K562 (cell line): ENCODE results near the gene SPNS2. TPM values are rescaled to one million over a fixed set of nuclear protein-coding genes. Genes with fewer than 3 reads are reported as not detected.

Source experiments
- ATAC-seq: fragments of 200-7000 bp; cut with Tn5 transposase; 3 replicates; pipeline ENCODE4 v1.9.1; 2020; ENCODE audit warnings: moderate library complexity
- BruUV-seq: library from RNA; stranded (reverse); fragments of 400-500 nt; replicated peaks from 2 replicates; lab custom pipeline; 2021; lab: Mats Ljungman, UMichigan
- CTCF ChIA-PET: fragments of 300-600 bp; formaldehyde crosslinking; extraction: SDS; loops from one replicate; lab custom pipeline; 2021; ENCODE audit warnings: low intra/inter-chr PET ratio; lab: Yijun Ruan, JAX
- POLR2A ChIA-PET: fragments of 300-600, 350-650 bp; sonication (Branson Sonifier 250); formaldehyde crosslinking; extraction: SDS; loops from one replicate; lab custom pipeline; 2021; ENCODE audit warnings: antibody characterized with exemption, inconsistent platforms; lab: Yijun Ruan, JAX
- DNase-seq, 4 experiments: peaks; one replicate each; pipeline versions ENCODE4 v3.0.0 to v3.0.0-alpha.2; 2011 to 2018; ENCODE audit warnings: low spot score in 3 of 4, mixed read lengths in 3 of 4; ENCODE audit errors: extremely low read depth in 1 of 4
- FAIRE-seq: peaks from 2 replicates; lab custom pipeline; 2011; peaks lifted over from hg19 to GRCh38; lab: Jason Lieb, UNC
- H2AFZ ChIP-seq: 2 replicates; pipeline ENCODE4 v1.6.0; 2011; ENCODE audit warnings: low read depth, low read length, control low read depth, inconsistent platforms
- H3K27ac ChIP-seq: fragments of 200-600 bp; 3 replicates; pipeline ENCODE4 v1.8.0; 2011; ENCODE audit warnings: low read depth, mild to moderate bottlenecking, control low read depth, inconsistent platforms, low read length, moderate library complexity, mixed read lengths; ENCODE audit errors: extremely low read depth
- H3K27me3 ChIP-seq, 2 experiments: fragments of 300-600 bp in 1 of 2; 2 replicates in 1 of 2; 3 replicates in 1 of 2; pipeline versions ENCODE4 v1.6.0 to v1.8.0; 2011; ENCODE audit warnings: inconsistent platforms in 2 of 2, low read length in 2 of 2, mild to moderate bottlenecking in 1 of 2, mixed read lengths in 1 of 2, moderate library complexity in 1 of 2; ENCODE audit not compliant: control insufficient read depth in 2 of 2, insufficient read depth in 2 of 2
- H3K36me3 ChIP-seq: fragments of 300-600 bp; 3 replicates; pipeline ENCODE4 v1.8.0; 2011; ENCODE audit warnings: mild to moderate bottlenecking, low read length, inconsistent platforms; ENCODE audit not compliant: control insufficient read depth, insufficient read depth
- H3K4me1 ChIP-seq, 2 experiments: fragments of 200-600 bp in 1 of 2; replicated peaks in 1 of 2; 2 replicates in 1 of 2; 3 replicates in 1 of 2; pipeline versions ENCODE4 v1.5.1 to v1.8.0; 2011; ENCODE audit warnings: inconsistent platforms in 2 of 2, low read length in 2 of 2, mild to moderate bottlenecking in 1 of 2, mixed read lengths in 1 of 2, moderate library complexity in 1 of 2; ENCODE audit not compliant: control insufficient read depth in 2 of 2, insufficient read depth in 2 of 2
- H3K4me2 ChIP-seq: 2 replicates; pipeline ENCODE4 v1.6.1; 2011; ENCODE audit warnings: low read length, control low read depth, inconsistent platforms, mixed read lengths; ENCODE audit not compliant: insufficient read depth
- H3K4me3 ChIP-seq: fragments of 200-600 bp; sonication (generic), shearing (Covaris generic); 2 replicates; pipeline ENCODE4 v1.5.1; 2016; ENCODE audit warnings: control low read depth, inconsistent platforms
- H3K79me2 ChIP-seq: fragments of 200-600 bp; 3 replicates; pipeline ENCODE4 v1.8.0; 2011; ENCODE audit warnings: low read length, inconsistent platforms; ENCODE audit not compliant: control insufficient read depth, insufficient read depth
- H3K9ac ChIP-seq, 2 experiments: 2 replicates each; pipeline versions ENCODE4 v1.6.0 to v1.6.1; 2011; ENCODE audit warnings: low read depth in 2 of 2, low read length in 2 of 2, control low read depth in 1 of 2, inconsistent platforms in 1 of 2, mild to moderate bottlenecking in 1 of 2, mixed read lengths in 1 of 2; ENCODE audit not compliant: insufficient read depth in 1 of 2
- H3K9me1 ChIP-seq: one replicate; pipeline ENCODE4 v1.6.0; 2011; ENCODE audit warnings: inconsistent platforms, mild to moderate bottlenecking, low read length, moderate library complexity; ENCODE audit not compliant: control insufficient read depth, insufficient read depth
- H3K9me3 ChIP-seq: replicated peaks from 2 replicates; pipeline ENCODE4 v1.5.1; 2011; ENCODE audit warnings: low read depth, low read length, inconsistent platforms; ENCODE audit not compliant: control insufficient read depth, insufficient read depth
- H4K20me1 ChIP-seq: replicated peaks from 2 replicates; pipeline ENCODE4 v1.6.1; 2011; ENCODE audit warnings: low read length, inconsistent platforms, mixed read lengths; ENCODE audit not compliant: control insufficient read depth, insufficient read depth
- FOXJ2 ChIP-seq: fragments of 200-800 bp; sonication (Bioruptor generic); IDR thresholded peaks from 2 replicates; pipeline ENCODE4 v1.6.1; 2016; ENCODE audit warnings: missing genetic modification characterization, missing compliant biosample characterization
- GATAD2A ChIP-seq: fragments of 450-650 bp; IDR thresholded peaks from 2 replicates; pipeline ENCODE4 v1.6.1; 2017
- ILK ChIP-seq: fragments of 450-650 bp; IDR thresholded peaks from 2 replicates; pipeline ENCODE4 v1.6.1; 2016; ENCODE audit warnings: missing genetic modification characterization, low read depth, mild to moderate bottlenecking, missing compliant biosample characterization, moderate library complexity, borderline replicate concordance
- OTX1 ChIP-seq: fragments of 450-650 bp; formaldehyde crosslinking; IDR thresholded peaks from 2 replicates; pipeline ENCODE4 v1.4.0; 2022; ENCODE audit warnings: mild to moderate bottlenecking
- RNF2 ChIP-seq: sonication (generic); IDR thresholded peaks from 2 replicates; pipeline ENCODE4 v1.6.1; 2016
- SLC30A9 ChIP-seq: fragments of 250-450 bp; sonication (Bioruptor Pico); IDR thresholded peaks from 2 replicates; pipeline ENCODE4 v1.8.0; 2022; ENCODE audit warnings: mild to moderate bottlenecking, moderate library complexity
- U2AF2 ChIP-seq: fragments of 200-400 bp; formaldehyde crosslinking; optimal IDR thresholded peaks from 2 replicates; pipeline ENCODE3; 2017; ENCODE audit warnings: low read depth, mild to moderate bottlenecking, low read length
- ZNF395 ChIP-seq: fragments of 200-800 bp; sonication (Bioruptor generic); IDR thresholded peaks from 2 replicates; pipeline ENCODE4 v1.6.1; 2017; ENCODE audit warnings: missing genetic modification characterization, missing compliant biosample characterization
- ZNF655 ChIP-seq: fragments of 250-450 bp; sonication (Bioruptor Pico); IDR thresholded peaks from 2 replicates; pipeline ENCODE4 v1.5.0; 2021
- ZNF764 ChIP-seq: fragments of 250-450 bp; sonication (Bioruptor Pico); IDR thresholded peaks from 2 replicates; pipeline ENCODE4 v1.4.0; 2020; ENCODE audit warnings: low read depth, mild to moderate bottlenecking, moderate library complexity
- WGBS: fragments of 100-300 bp; shearing (Covaris generic); methylation state at CpG from one replicate; pipeline ENCODE4 v1.1.6; 2016; ENCODE audit warnings: low coverage, mixed read lengths; ENCODE audit not compliant: insufficient coverage; ENCODE audit errors: missing lambda C conversion rate; 5-methylcytosine and 5-hydroxymethylcytosine counted together
- in situ Hi-C: fragments of 300-500 bp; cut with MboI; formaldehyde crosslinking; loops from 4 replicates; pipeline ENCODE4 v1.15.0; 2018; ENCODE audit warnings: inconsistent platforms, mixed read lengths
- intact Hi-C: fragments of 100-400 bp; cut with micrococcal nuclease; formaldehyde crosslinking; loops from 2 replicates; pipeline ENCODE4 v1.14.2; 2022
- polyA plus RNA-seq, 8 experiments: library from polyadenylated mRNA; depleted of rRNA in 4 of 8; stranded (reverse) in 5 of 8; unstranded in 3 of 8; fragments of >200 nt; fragmentation: Nextera tagmentation in 2 of 8; fragmentation: Illumina TruSeq in 1 of 8; extraction: Ambion mirVana in 2 of 8; extraction: Trizol in 1 of 8; gene quantifications; 2 replicates each; pipeline versions ENCODE4 v1.2.1 to v1.2.3, GENCODE V29; 2011 to 2014; ENCODE audit warnings: inconsistent platforms in 1 of 8, missing spikeins in 1 of 8
- total RNA-seq, 7 experiments: library from RNA; depleted of rRNA in 6 of 7; stranded (reverse); fragments of >200 nt in 6 of 7; fragmentation: Illumina TruSeq in 2 of 7; extraction: Trizol in 2 of 7; gene quantifications; 2 replicates each; pipeline versions ENCODE4 v1.2.1 to v1.2.3, GENCODE V29; 2011 to 2021; ENCODE audit warnings: low replicate concordance in 1 of 7

SPNS2 gene
- total and polyA plus RNA-seq, 9 of the 15 experiments (the other 6 are each of a cell fraction or from before 2014, with no cell fraction given): 0.06 TPM; not detected in 8

DNA sequence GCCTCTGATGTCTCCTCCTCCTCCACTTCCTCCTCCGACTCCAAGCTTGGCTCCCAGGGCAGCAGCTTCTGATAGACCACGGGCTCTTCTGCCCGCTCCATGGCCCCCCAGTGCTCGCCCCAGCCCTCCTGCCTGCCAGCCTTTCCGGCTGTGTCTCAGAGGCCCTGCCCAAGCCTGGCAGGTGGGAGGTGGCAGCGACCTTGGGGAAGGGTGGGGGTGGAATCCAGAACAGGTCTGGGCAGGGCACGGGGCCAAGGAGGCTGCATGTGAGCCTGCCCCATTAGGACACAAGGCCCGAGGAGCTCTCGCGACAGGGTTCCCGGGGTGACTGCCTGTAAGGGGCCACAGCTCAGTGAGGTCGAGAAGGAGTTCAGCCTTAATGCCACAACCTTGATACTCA lies 61.7 kb downstream of the SPNS2 start, which contains the start of gene GGT6:
GGT6 (minus strand) TSS at position 157 of the 400 bp plus-strand sequence; CDS start at position 101, 56 bp downstream.
- CTCF ChIA-PET: no interaction called here
- Histone ChIP-seq H2AFZ (no peak within 1 kb of the TSS), H3K27me3 (no peaks in the 10 kb centered on the region), H3K9ac (no peak within 1 kb of the TSS), H3K4me3 (no peak within 1 kb of the TSS), H3K9me3 (no peaks in the 10 kb centered on the region), H3K27ac (no peak within 1 kb of the TSS), H3K36me3 (no peaks in the 10 kb centered on the region), H3K79me2 (peaks cover 3% of the 10 kb centered on the region; the same call in 1 of the 3 replicates), H3K4me1 (peaks cover 3 to 12% of the 10 kb centered on the region in 2 experiments; a peak in 4 of 5 replicates), H3K4me2 (no peak within 1 kb of the TSS), H4K20me1 (no peaks in the 10 kb centered on the region), H3K9me1 (no peaks in the 10 kb centered on the region)
- DNase-seq (no peak), FAIRE-seq (no peak), ATAC-seq (no peak)
- BruUV-seq: no TSS peak
- no peak for TF ChIP-seq ZNF395 (CRISPR knock-in tag)
- no peak for TF ChIP-seq ZNF764
- no peak for TF ChIP-seq U2AF2
- TF ChIP-seq SLC30A9 (CRISPR knock-in tag): no peak
- no peak for TF ChIP-seq OTX1 (CRISPR knock-in tag)
- no peak for TF ChIP-seq FOXJ2
- TF ChIP-seq ILK: no peak
- TF ChIP-seq ZNF655: no peak
- no peak for TF ChIP-seq GATAD2A
- TF ChIP-seq RNF2: no peak
- in situ Hi-C loops: no loop called here
- intact Hi-C loops: loop anchor here (10.0 kb wide), 1 partner anchor 144 kb away; the partner anchor contains the start of gene PELP1
- POLR2A ChIA-PET: no interaction called here
- 47% methylated on average over 8 of the region's 12 CpGs for WGBS
